Measurements from ENCODE around the gene C4orf50.

Gene C4orf50

GRCh38 chr4:5899881-5900280 lies 118.3 kb downstream of the C4orf50 start:
- Histone ChIP-seq H3K9me2 (replicated peaks; ENCODE audit: low read depth, low read length) (no peaks in the 10 kb centered on the region), H3F3A (ENCODE audit: low read depth) (no peaks in the 10 kb centered on the region), H3K79me2 (ENCODE audit: insufficient read depth, low read length) (no peaks in the 10 kb centered on the region), H3K9ac (ENCODE audit: low read depth, low read length, poor library complexity, severe bottlenecking) (no peak overlapping the region), H3K9me3 (ENCODE audit: insufficient read depth, low read depth, low read length) (no peaks in the 10 kb centered on the region; the same call in 1 of the 2 replicates), H3K27me3 (ENCODE audit: insufficient read depth, low read length, poor library complexity, severe bottlenecking) (no peaks in the 10 kb centered on the region), H3K4me2 (ENCODE audit: low read depth, low read length, poor library complexity, severe bottlenecking) (no peak overlapping the region), H3K4me1 (ENCODE audit: insufficient read depth, low read length, poor library complexity, severe bottlenecking) (no peaks in the 10 kb centered on the region), H3K36me3 (ENCODE audit: insufficient read depth, low read length) (no peaks in the 10 kb centered on the region), H2AFZ (ENCODE audit: low read length) (no peak overlapping the region), H3K4me3 (ENCODE audit: low read length, poor library complexity, severe bottlenecking) (no peak overlapping the region), H4K20me1 (ENCODE audit: insufficient read depth, low read length, poor library complexity, severe bottlenecking) (no peaks in the 10 kb centered on the region)
- TF ChIP-seq CTCF (conservative IDR thresholded peaks at IDR 0.05; ENCODE audit: low read length) (no peak), EZH2phosphoT487 (IDR thresholded peaks at IDR 0.05; ENCODE audit: borderline replicate concordance) (no peak)

DNA sequence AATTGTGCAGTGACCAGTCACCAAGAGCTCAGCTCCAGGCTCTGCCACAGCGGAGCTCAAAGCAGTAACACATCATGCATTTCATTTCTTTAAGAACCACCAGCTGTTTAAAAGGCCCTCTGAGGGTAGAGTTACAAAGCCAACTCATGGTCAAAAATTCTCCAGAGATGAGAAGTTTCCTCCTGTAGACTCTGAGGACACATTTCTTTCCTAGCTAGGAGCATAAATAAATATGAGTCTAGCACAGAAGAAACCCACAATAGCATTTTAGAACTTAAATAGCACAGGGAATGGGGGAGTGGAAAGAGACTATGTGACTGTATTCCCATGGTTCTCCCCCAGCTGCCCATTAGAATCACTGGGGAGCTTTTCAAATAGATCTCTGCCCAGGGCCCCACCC lies 118.8 kb downstream of the C4orf50 start:
- no peaks in the 10 kb centered on the region for H3K4me1 ChIP-seq (ENCODE audit: insufficient read depth, low read length, poor library complexity, severe bottlenecking)
- H3F3A ChIP-seq (ENCODE audit: low read depth): no peaks in the 10 kb centered on the region
- H3K79me2 ChIP-seq (ENCODE audit: insufficient read depth, low read length): no peaks in the 10 kb centered on the region
- H3K27me3 ChIP-seq (ENCODE audit: insufficient read depth, low read length, poor library complexity, severe bottlenecking): no peaks in the 10 kb centered on the region
- H3K4me2 ChIP-seq (ENCODE audit: low read depth, low read length, poor library complexity, severe bottlenecking): no peak overlapping the region
- no peak overlapping the region for H3K9ac ChIP-seq (ENCODE audit: low read depth, low read length, poor library complexity, severe bottlenecking)
- H3K4me3 ChIP-seq (ENCODE audit: low read length, poor library complexity, severe bottlenecking): no peak overlapping the region
- TF ChIP-seq CTCF (conservative IDR thresholded peaks at IDR 0.05; ENCODE audit: low read length): no peak
- no peak for TF ChIP-seq EZH2phosphoT487 (IDR thresholded peaks at IDR 0.05; ENCODE audit: borderline replicate concordance)
- no peaks in the 10 kb centered on the region; the same call in 1 of the 2 replicates for H3K9me3 ChIP-seq (ENCODE audit: insufficient read depth, low read depth, low read length)
- no peaks in the 10 kb centered on the region for H3K36me3 ChIP-seq (ENCODE audit: insufficient read depth, low read length)
- no peaks in the 10 kb centered on the region for H3K9me2 ChIP-seq (replicated peaks; ENCODE audit: low read depth, low read length)
- no peaks in the 10 kb centered on the region for H4K20me1 ChIP-seq (ENCODE audit: insufficient read depth, low read length, poor library complexity, severe bottlenecking)
- H2AFZ ChIP-seq (ENCODE audit: low read length): no peak overlapping the region

DNA sequence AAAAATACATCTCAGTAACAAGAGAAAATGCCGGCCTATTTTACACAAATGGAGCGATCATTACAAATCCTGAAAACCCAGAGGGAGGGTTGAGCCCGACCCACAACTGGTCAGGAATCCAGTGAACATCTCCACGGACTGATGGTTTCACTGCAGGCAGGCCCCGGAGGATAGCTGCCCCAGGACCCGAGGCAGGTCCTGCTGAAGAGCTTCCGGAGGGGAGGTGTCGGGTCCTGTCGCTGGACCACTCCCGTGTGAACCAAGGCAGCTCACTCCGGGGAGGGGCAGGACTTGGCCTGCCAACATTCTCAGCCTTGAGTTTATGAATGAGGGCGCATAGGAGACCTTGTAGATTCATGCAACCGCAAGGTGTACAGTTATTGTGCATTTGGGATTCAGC lies 120.6 kb downstream of the C4orf50 start:
- TF ChIP-seq CTCF (conservative IDR thresholded peaks at IDR 0.05; ENCODE audit: low read length): no peak
- no peak for TF ChIP-seq EZH2phosphoT487 (IDR thresholded peaks at IDR 0.05; ENCODE audit: borderline replicate concordance)
- H3K4me1 ChIP-seq (ENCODE audit: insufficient read depth, low read length, poor library complexity, severe bottlenecking): no peaks in the 10 kb centered on the region
- no peaks in the 10 kb centered on the region for H4K20me1 ChIP-seq (ENCODE audit: insufficient read depth, low read length, poor library complexity, severe bottlenecking)
- no peak overlapping the region for H3K4me2 ChIP-seq (ENCODE audit: low read depth, low read length, poor library complexity, severe bottlenecking)
- no peaks in the 10 kb centered on the region for H3K79me2 ChIP-seq (ENCODE audit: insufficient read depth, low read length)
- H3F3A ChIP-seq (ENCODE audit: low read depth): no peaks in the 10 kb centered on the region
- no peak overlapping the region for H2AFZ ChIP-seq (ENCODE audit: low read length)
- H3K4me3 ChIP-seq (ENCODE audit: low read length, poor library complexity, severe bottlenecking): no peak overlapping the region
- no peaks in the 10 kb centered on the region for H3K36me3 ChIP-seq (ENCODE audit: insufficient read depth, low read length)
- H3K9me3 ChIP-seq (ENCODE audit: insufficient read depth, low read depth, low read length): no peaks in the 10 kb centered on the region; the same call in 1 of the 2 replicates
- H3K27me3 ChIP-seq (ENCODE audit: insufficient read depth, low read length, poor library complexity, severe bottlenecking): no peaks in the 10 kb centered on the region
- H3K9me2 ChIP-seq (replicated peaks; ENCODE audit: low read depth, low read length): no peaks in the 10 kb centered on the region
- no peak overlapping the region for H3K9ac ChIP-seq (ENCODE audit: low read depth, low read length, poor library complexity, severe bottlenecking)

All from Loucy (cell line).